A549 (cell line): ENCODE results near the gene COL5A1. TPM values are rescaled to one million over a fixed set of nuclear protein-coding genes. Genes with fewer than 3 reads are reported as not detected.

ENCODE experiments used
- ATAC-seq, 2 experiments: fragments of 200-7000 bp in 1 of 2; fragments of >200 bp in 1 of 2; cut with Nextera tagmentation in 1 of 2; cut with Tn5 transposase in 1 of 2; 3 replicates each; pipeline versions ENCODE4 v1.8.0 to v1.9.1; 2018 to 2020; ENCODE audit warnings: mild to moderate bottlenecking in 1 of 2, moderate library complexity in 1 of 2
- CTCF ChIA-PET: fragments of 300-600 bp; sonication (Branson Sonifier 250); formaldehyde crosslinking; extraction: SDS; loops from one replicate; lab custom pipeline; 2021; ENCODE audit warnings: antibody characterized with exemption, inconsistent platforms; lab: Yijun Ruan, JAX
- POLR2A ChIA-PET: fragments of 350-600 bp; formaldehyde crosslinking; extraction: SDS; loops from one replicate; lab custom pipeline; 2021; ENCODE audit warnings: antibody characterized with exemption, inconsistent platforms; lab: Yijun Ruan, JAX
- DNase-seq, 2 experiments: peaks; one replicate each; pipeline versions ENCODE4 v3.0.0 to v3.0.0-alpha.2; 2011 to 2016; ENCODE audit warnings: low read depth in 1 of 2, low spot score in 1 of 2
- FAIRE-seq: peaks from 2 replicates; lab custom pipeline; 2011; peaks lifted over from hg19 to GRCh38; lab: Jason Lieb, UNC
- H3K27ac ChIP-seq, 2 experiments: fragments of >200 bp; sonication (Bioruptor Twin); formaldehyde crosslinking; 3 replicates each; pipeline ENCODE4 v1.5.1; 2016 to 2017
- H3K4me1 ChIP-seq: fragments of >200 bp; sonication (Bioruptor Twin); formaldehyde crosslinking; 3 replicates; pipeline ENCODE4 v1.6.1; 2016
- H3K4me2 ChIP-seq: fragments of >200 bp; sonication (Bioruptor Twin); formaldehyde crosslinking; 3 replicates; pipeline ENCODE4 v1.6.1; 2016
- H3K4me3 ChIP-seq: fragments of >200 bp; sonication (Bioruptor Twin); formaldehyde crosslinking; 3 replicates; pipeline ENCODE4 v1.5.1; 2016
- H3K9me3 ChIP-seq: fragments of >200 bp; sonication (Bioruptor Twin); formaldehyde crosslinking; 3 replicates; pipeline ENCODE4 v1.6.1; 2016
- CBX2 ChIP-seq: fragments of 200-600 bp; sonication (generic); IDR thresholded peaks from 2 replicates; pipeline ENCODE4 v1.6.1; 2016; ENCODE audit warnings: low read depth, mild to moderate bottlenecking, borderline replicate concordance
- CBX8 ChIP-seq: fragments of 200-600 bp; sonication (generic); IDR thresholded peaks from 2 replicates; pipeline ENCODE4 v1.6.1; 2016
- CHD4 ChIP-seq: fragments of 200-600 bp; sonication (generic); IDR thresholded peaks from 2 replicates; pipeline ENCODE4 v1.6.1; 2016; ENCODE audit warnings: antibody characterized with exemption, mild to moderate bottlenecking, borderline replicate concordance
- EHF ChIP-seq: fragments of 250-450 bp; sonication (Bioruptor Pico); IDR thresholded peaks from 2 replicates; pipeline ENCODE4 v1.5.0; 2020; ENCODE audit warnings: mild to moderate bottlenecking
- EHMT2 ChIP-seq: fragments of 200-600 bp; sonication (generic); IDR thresholded peaks from 2 replicates; pipeline ENCODE4 v1.6.1; 2016; ENCODE audit warnings: antibody characterized with exemption, low read depth, mild to moderate bottlenecking, moderate library complexity
- EP300 ChIP-seq, 2 experiments: fragments of >200 bp; sonication (Bioruptor Twin); formaldehyde crosslinking; IDR thresholded peaks; 2 replicates in 1 of 2; 3 replicates in 1 of 2; pipeline ENCODE4 v1.6.1; 2016 to 2017
- FOSB ChIP-seq: fragments of 250-450 bp; sonication (Bioruptor Pico); IDR thresholded peaks from 2 replicates; pipeline ENCODE4 v1.5.0; 2020; ENCODE audit warnings: mild to moderate bottlenecking, moderate library complexity
- FOSL2 ChIP-seq, 2 experiments: fragments of 450-650 bp in 1 of 2; fragments of >200 bp in 1 of 2; sonication (Bioruptor Twin) in 1 of 2; formaldehyde crosslinking; IDR thresholded peaks; 2 replicates each; pipeline versions ENCODE4 v1.5.0 to v1.6.1; 2016 to 2020; ENCODE audit warnings: mild to moderate bottlenecking in 1 of 2, moderate library complexity in 1 of 2
- FOXS1 ChIP-seq: fragments of 250-450 bp; sonication (Bioruptor Pico); IDR thresholded peaks from 2 replicates; pipeline ENCODE4 v1.5.0; 2020; ENCODE audit warnings: mild to moderate bottlenecking, moderate library complexity
- GATA3 ChIP-seq: IDR thresholded peaks from 2 replicates; pipeline ENCODE4 v1.6.1; 2012; ENCODE audit warnings: borderline replicate concordance
- HDAC2 ChIP-seq: fragments of 200-600 bp; sonication (generic); IDR thresholded peaks from 2 replicates; pipeline ENCODE4 v1.6.1; 2016
- HEYL ChIP-seq: fragments of 250-450 bp; sonication (Bioruptor Pico); IDR thresholded peaks from 2 replicates; pipeline ENCODE4 v1.8.0; 2021; ENCODE audit warnings: mild to moderate bottlenecking, moderate library complexity
- HOXB13 ChIP-seq: fragments of 250-450 bp; sonication (Bioruptor Pico); IDR thresholded peaks from 2 replicates; pipeline ENCODE4 v1.5.0; 2020; ENCODE audit warnings: low read depth, mild to moderate bottlenecking, moderate library complexity
- HOXB5 ChIP-seq: fragments of 250-450 bp; sonication (Bioruptor Pico); IDR thresholded peaks from 2 replicates; pipeline ENCODE4 v1.5.0; 2020; ENCODE audit warnings: mild to moderate bottlenecking, moderate library complexity
- JUN ChIP-seq, 2 experiments: fragments of >200 bp; sonication (Bioruptor Twin); formaldehyde crosslinking; IDR thresholded peaks; 2 replicates in 1 of 2; 3 replicates in 1 of 2; pipeline ENCODE4 v1.6.1; 2016 to 2017
- JUNB ChIP-seq: fragments of >200 bp; sonication (Bioruptor Twin); formaldehyde crosslinking; IDR thresholded peaks from 2 replicates; pipeline ENCODE4 v1.6.1; 2016
- KDM1A ChIP-seq: fragments of 200-600 bp; sonication (generic); IDR thresholded peaks from 2 replicates; pipeline ENCODE4 v1.6.1; 2016; ENCODE audit warnings: low read depth, mild to moderate bottlenecking
- KDM5A ChIP-seq: fragments of 200-600 bp; sonication (generic); IDR thresholded peaks from 2 replicates; pipeline ENCODE4 v1.6.1; 2016; ENCODE audit warnings: antibody characterized with exemption, mild to moderate bottlenecking
- MYC ChIP-seq: IDR thresholded peaks from 2 replicates; pipeline ENCODE4 v1.6.1; 2012; ENCODE audit warnings: mild to moderate bottlenecking, inconsistent platforms, low read length, improper control_type of control experiment, borderline replicate concordance
- POLR2AphosphoS2 ChIP-seq: conservative IDR thresholded peaks from 2 replicates; pipeline ENCODE4 v1.6.1; 2012; ENCODE audit warnings: low read length, improper control_type of control experiment, inconsistent platforms
- RAD21 ChIP-seq, 2 experiments: fragments of >200 bp in 1 of 2; sonication (Bioruptor Twin) in 1 of 2; formaldehyde crosslinking in 1 of 2; IDR thresholded peaks in 1 of 2; conservative IDR thresholded peaks in 1 of 2; 2 replicates in 1 of 2; 3 replicates in 1 of 2; pipeline ENCODE4 v1.6.1; 2012 to 2018; ENCODE audit warnings: inconsistent platforms in 1 of 2
- RCOR1 ChIP-seq: fragments of 150-350 bp; IDR thresholded peaks from 2 replicates; pipeline ENCODE4 v1.6.1; 2014; ENCODE audit warnings: antibody characterized with exemption, low read length, low read depth
- TFCP2L1 ChIP-seq: fragments of 250-450 bp; sonication (Bioruptor Pico); IDR thresholded peaks from 2 replicates; pipeline ENCODE4 v1.5.0; 2021; ENCODE audit warnings: mild to moderate bottlenecking
- ZSCAN20 ChIP-seq: fragments of 250-450 bp; sonication (Bioruptor Pico); IDR thresholded peaks from 2 replicates; pipeline ENCODE4 v1.8.0; 2022; ENCODE audit warnings: mild to moderate bottlenecking, moderate library complexity
- WGBS: methylation state at CpG from one replicate; pipeline ENCODE4 v1.1.6; 2017; ENCODE audit errors: missing lambda C conversion rate; 5-methylcytosine and 5-hydroxymethylcytosine counted together
- polyA plus RNA-seq, 4 experiments: library from polyadenylated mRNA; depleted of rRNA in 3 of 4; stranded (reverse); fragments of >200 nt; fragmentation: RNase III in 1 of 4; extraction: RNeasy Plus Mini Kit Qiagen cat#74134 plus additional on column Dnase treatment in 1 of 4; gene quantifications; 2 replicates in 3 of 4; 3 replicates in 1 of 4; pipeline ENCODE4 v1.2.3, GENCODE V29; 2011 to 2017
- TF ChIP-seq, protein P1 (sequence below): fragments of 450-650 bp; IDR thresholded peaks from 2 replicates; pipeline ENCODE4 v1.6.1; 2014; ENCODE audit warnings: antibody characterized with exemption
- TF ChIP-seq, protein P2 (sequence below): fragments of 250-450 bp; sonication (Bioruptor Pico); IDR thresholded peaks from 2 replicates; pipeline ENCODE4 v1.5.0; 2021; ENCODE audit warnings: mild to moderate bottlenecking, moderate library complexity, borderline replicate concordance
- TF ChIP-seq, protein P3 (sequence below): fragments of >200 bp; sonication (Bioruptor Twin); formaldehyde crosslinking; IDR thresholded peaks from 3 replicates; pipeline ENCODE4 v1.6.1; 2016
- TF ChIP-seq, protein P4 (sequence below): fragments of 150-350 bp; IDR thresholded peaks from 2 replicates; pipeline ENCODE4 v1.6.1; 2014; ENCODE audit warnings: low read depth, mild to moderate bottlenecking, low read length
- TF ChIP-seq, protein P5 (sequence below): IDR thresholded peaks from 2 replicates; pipeline ENCODE4 v1.6.1; 2012

The COL5A1 gene
- polyA plus RNA-seq, 2 of the 4 experiments (the other 2 are of a cell fraction) = 16.1 to 67.5 TPM

DNA sequence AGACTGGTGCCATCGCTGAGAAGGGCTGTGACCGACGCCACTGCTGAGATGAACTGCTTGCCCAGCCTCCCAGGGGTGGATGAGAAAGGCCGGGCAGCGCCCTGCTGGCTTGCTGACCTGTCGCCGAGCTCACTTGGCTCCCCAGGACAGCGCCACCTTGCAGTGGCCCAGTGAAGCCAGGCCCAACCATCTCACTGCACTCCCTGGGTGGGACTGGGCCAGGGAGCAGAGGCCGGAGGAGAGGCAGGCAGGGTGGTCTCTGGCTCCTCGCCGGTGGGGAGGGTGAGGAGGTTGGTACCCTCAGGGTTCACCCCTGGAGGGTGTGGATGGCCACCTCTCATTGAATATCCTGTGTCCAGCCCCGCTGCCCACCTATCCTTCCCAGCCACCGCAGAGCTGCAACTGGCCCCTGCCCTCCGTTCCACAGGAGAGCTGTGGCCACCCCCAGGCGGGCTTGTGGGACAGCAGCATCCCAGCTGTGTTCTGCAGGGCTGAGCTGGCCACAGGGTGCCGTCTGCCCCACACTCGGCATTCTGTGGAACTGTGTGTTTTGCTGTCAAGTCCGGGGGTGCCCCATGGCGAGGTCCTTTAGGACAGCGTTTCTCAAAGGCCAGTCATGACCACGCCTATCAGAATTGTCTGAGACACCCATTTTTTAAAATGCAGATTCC is 198.0 kb downstream of the COL5A1 start:
- FAIRE-seq = no peak
- CTCF ChIA-PET = interaction anchor here (0.7 to 1.4 kb wide), 4 partner anchors 18 to 573 kb away, joined by 3 to 4 read pairs (median 3); no protein-coding TSS in a partner anchor
- peak; percentile 55 to 73; a peak in 5 of 6 replicates for ATAC-seq

DNA sequence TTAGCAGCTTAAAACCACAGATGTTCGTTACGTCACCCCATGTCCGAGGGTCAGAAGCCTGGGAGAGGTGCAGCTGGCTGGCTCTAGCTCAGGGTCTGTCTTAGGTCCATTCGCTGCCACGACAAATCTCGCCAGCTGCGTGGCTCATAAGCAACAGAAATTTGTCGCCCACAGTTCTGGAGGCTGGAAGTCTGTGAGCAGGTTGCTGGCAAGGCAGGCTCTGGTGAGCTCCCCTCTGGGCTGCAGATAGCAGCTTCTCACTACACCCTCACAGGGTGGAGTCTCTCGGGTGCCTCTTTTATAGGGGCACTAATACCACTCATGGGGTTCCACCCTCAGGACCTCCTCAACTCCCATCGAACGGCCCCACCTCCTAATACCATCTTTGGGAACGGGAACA is 198.9 kb downstream of the COL5A1 start:
- POLR2A ChIA-PET = no interaction called here
- WGBS = 87% methylated on average over 12 of the region's 12 CpGs
- DNase-seq (no peak), FAIRE-seq (no peak)
- Histone ChIP-seq H3K4me2 (no peak overlapping the region), H3K9me3 (no peaks in the 10 kb centered on the region)
- TF ChIP-seq EP300 (IDR thresholded peaks at IDR 0.05) (no peak), MYC (no peak), RCOR1 (no peak), CBX8 (no peak), HOXB13 (CRISPR knock-in tag) (no peak), FOSB (CRISPR knock-in tag) (no peak), POLR2AphosphoS2 (no peak), FOXS1 (CRISPR knock-in tag) (no peak), RAD21 (conservative IDR thresholded peaks at IDR 0.05 in 1 of 2, IDR thresholded peaks at IDR 0.05 in 1 of 2) (no peak), CHD4 (no peak), HDAC2 (no peak)
- TF ChIP-seq, protein P1, sequence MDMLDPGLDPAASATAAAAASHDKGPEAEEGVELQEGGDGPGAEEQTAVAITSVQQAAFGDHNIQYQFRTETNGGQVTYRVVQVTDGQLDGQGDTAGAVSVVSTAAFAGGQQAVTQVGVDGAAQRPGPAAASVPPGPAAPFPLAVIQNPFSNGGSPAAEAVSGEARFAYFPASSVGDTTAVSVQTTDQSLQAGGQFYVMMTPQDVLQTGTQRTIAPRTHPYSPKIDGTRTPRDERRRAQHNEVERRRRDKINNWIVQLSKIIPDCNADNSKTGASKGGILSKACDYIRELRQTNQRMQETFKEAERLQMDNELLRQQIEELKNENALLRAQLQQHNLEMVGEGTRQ = no peak
- TF ChIP-seq, protein P2, sequence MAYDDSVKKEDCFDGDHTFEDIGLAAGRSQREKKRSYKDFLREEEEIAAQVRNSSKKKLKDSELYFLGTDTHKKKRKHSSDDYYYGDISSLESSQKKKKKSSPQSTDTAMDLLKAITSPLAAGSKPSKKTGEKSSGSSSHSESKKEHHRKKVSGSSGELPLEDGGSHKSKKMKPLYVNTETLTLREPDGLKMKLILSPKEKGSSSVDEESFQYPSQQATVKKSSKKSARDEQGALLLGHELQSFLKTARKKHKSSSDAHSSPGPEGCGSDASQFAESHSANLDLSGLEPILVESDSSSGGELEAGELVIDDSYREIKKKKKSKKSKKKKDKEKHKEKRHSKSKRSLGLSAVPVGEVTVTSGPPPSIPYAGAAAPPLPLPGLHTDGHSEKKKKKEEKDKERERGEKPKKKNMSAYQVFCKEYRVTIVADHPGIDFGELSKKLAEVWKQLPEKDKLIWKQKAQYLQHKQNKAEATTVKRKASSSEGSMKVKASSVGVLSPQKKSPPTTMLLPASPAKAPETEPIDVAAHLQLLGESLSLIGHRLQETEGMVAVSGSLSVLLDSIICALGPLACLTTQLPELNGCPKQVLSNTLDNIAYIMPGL (CRISPR knock-in tag) = no peak
- TF ChIP-seq, all 56 proteins: peak for 0
- Histone ChIP-seq H3K4me1 (no peaks in the 10 kb centered on the region), H3K27ac (no peak overlapping the region), H3K4me3 (no peak overlapping the region)
- ATAC-seq = no peak
- CTCF ChIA-PET = interaction anchor here (1.3 kb wide), 1 partner anchor 572 kb away, joined by 4 read pairs; no protein-coding TSS in a partner anchor

More for the DNA sequence above, 198.0 kb downstream of the COL5A1 start:
- WGBS = 85% methylated on average over 17 of the region's 21 CpGs
- TF ChIP-seq KDM1A (no peak), HOXB5 (no peak), FOXS1 (CRISPR knock-in tag) (no peak), FOSB (CRISPR knock-in tag) (no peak), HEYL (CRISPR knock-in tag) (no peak), EHF (no peak), RAD21 (conservative IDR thresholded peaks at IDR 0.05 in 1 of 2, IDR thresholded peaks at IDR 0.05 in 1 of 2) (no peak), ZSCAN20 (CRISPR knock-in tag) (no peak), GATA3 (no peak), EHMT2 (no peak), CBX2 (no peak), FOSL2 (IDR thresholded peaks at IDR 0.05) (no peak), FOSL2 (CRISPR knock-in tag; IDR thresholded peaks at IDR 0.05) (no peak), KDM5A (no peak), TFCP2L1 (CRISPR knock-in tag) (no peak), JUNB (no peak), JUN (IDR thresholded peaks at IDR 0.05) (no peak)
- TF ChIP-seq, protein P3, sequence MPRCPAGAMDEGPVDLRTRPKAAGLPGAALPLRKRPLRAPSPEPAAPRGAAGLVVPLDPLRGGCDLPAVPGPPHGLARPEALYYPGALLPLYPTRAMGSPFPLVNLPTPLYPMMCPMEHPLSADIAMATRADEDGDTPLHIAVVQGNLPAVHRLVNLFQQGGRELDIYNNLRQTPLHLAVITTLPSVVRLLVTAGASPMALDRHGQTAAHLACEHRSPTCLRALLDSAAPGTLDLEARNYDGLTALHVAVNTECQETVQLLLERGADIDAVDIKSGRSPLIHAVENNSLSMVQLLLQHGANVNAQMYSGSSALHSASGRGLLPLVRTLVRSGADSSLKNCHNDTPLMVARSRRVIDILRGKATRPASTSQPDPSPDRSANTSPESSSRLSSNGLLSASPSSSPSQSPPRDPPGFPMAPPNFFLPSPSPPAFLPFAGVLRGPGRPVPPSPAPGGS = no peak
- TF ChIP-seq, protein P4, sequence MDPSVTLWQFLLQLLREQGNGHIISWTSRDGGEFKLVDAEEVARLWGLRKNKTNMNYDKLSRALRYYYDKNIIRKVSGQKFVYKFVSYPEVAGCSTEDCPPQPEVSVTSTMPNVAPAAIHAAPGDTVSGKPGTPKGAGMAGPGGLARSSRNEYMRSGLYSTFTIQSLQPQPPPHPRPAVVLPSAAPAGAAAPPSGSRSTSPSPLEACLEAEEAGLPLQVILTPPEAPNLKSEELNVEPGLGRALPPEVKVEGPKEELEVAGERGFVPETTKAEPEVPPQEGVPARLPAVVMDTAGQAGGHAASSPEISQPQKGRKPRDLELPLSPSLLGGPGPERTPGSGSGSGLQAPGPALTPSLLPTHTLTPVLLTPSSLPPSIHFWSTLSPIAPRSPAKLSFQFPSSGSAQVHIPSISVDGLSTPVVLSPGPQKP = no peak
- TF ChIP-seq, protein P5, sequence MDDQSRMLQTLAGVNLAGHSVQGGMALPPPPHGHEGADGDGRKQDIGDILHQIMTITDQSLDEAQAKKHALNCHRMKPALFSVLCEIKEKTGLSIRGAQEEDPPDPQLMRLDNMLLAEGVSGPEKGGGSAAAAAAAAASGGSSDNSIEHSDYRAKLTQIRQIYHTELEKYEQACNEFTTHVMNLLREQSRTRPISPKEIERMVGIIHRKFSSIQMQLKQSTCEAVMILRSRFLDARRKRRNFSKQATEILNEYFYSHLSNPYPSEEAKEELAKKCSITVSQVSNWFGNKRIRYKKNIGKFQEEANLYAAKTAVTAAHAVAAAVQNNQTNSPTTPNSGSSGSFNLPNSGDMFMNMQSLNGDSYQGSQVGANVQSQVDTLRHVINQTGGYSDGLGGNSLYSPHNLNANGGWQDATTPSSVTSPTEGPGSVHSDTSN = no peak
- no peaks in the 10 kb centered on the region for H3K9me3 ChIP-seq
- POLR2A ChIA-PET = no interaction called here
- H3K4me2 ChIP-seq = no peak overlapping the region
- peak in 1 of 2 experiments; percentile 17 for DNase-seq
- no peak overlapping the region for H3K27ac ChIP-seq
- no peak overlapping the region for H3K4me3 ChIP-seq
- H3K4me1 ChIP-seq = no peaks in the 10 kb centered on the region
